HEK293 (cell line): ENCODE results near the gene SLC36A1.

ENCODE experiments used
- CTCF ChIA-PET: fragments of 350-600 bp; formaldehyde crosslinking; extraction: SDS; loops from one replicate; lab custom pipeline; 2021; ENCODE audit warnings: antibody characterized with exemption; lab: Yijun Ruan, JAX
- POLR2A ChIA-PET: fragments of 300-600 bp; formaldehyde crosslinking; extraction: SDS; loops from one replicate; lab custom pipeline; 2020; ENCODE audit warnings: antibody characterized with exemption, inconsistent platforms; lab: Yijun Ruan, JAX
- H3K27ac ChIP-seq: fragments of 200-500 bp; sonication (Bioruptor generic); 2 replicates; pipeline ENCODE4 v1.5.1; 2014; ENCODE audit warnings: low read depth, low read length, control low read depth, inconsistent platforms; ENCODE audit errors: extremely low read depth
- H3K36me3 ChIP-seq, 2 experiments: fragments of 200-500 bp in 1 of 2; sonication (Bioruptor generic) in 1 of 2; 1 replicate in 1 of 2; 2 replicates in 1 of 2; pipeline ENCODE4 v1.5.1; 2014 to 2017; ENCODE audit warnings: inconsistent platforms in 2 of 2, low read length in 2 of 2; ENCODE audit not compliant: control insufficient read depth in 2 of 2, insufficient read depth in 1 of 2
- H3K4me1 ChIP-seq: fragments of 200-500 bp; sonication (Bioruptor generic); 2 replicates; pipeline ENCODE4 v1.5.1; 2014; ENCODE audit warnings: mild to moderate bottlenecking, low read length, inconsistent platforms; ENCODE audit not compliant: control insufficient read depth, insufficient read depth
- H3K4me3 ChIP-seq: 2 replicates; pipeline ENCODE4 v1.5.1; 2011; ENCODE audit warnings: low read depth, mild to moderate bottlenecking, control low read depth, low read length, moderate library complexity
- H3K9me3 ChIP-seq: fragments of 200-500 bp; sonication (Bioruptor generic); 2 replicates; pipeline ENCODE4 v1.5.1; 2014; ENCODE audit warnings: low read depth, low read length, inconsistent platforms; ENCODE audit not compliant: control insufficient read depth, insufficient read depth
- HOXA7 ChIP-seq: sonication (generic); formaldehyde crosslinking; IDR thresholded peaks from 2 replicates; pipeline ENCODE4 v1.8.1; 2022; ENCODE audit warnings: missing genetic modification reagents, borderline replicate concordance
- HOXD13 ChIP-seq: sonication (generic); formaldehyde crosslinking; IDR thresholded peaks from 2 replicates; pipeline ENCODE4 v1.8.0; 2022; ENCODE audit warnings: missing genetic modification reagents, borderline replicate concordance
- KLF8 ChIP-seq: fragments of 450-650 bp; formaldehyde crosslinking; IDR thresholded peaks from 2 replicates; pipeline ENCODE4 v1.5.1; 2016; ENCODE audit warnings: missing biosample characterization, missing genetic modification characterization
- MZF1 ChIP-seq: fragments of 450-650 bp; formaldehyde crosslinking; IDR thresholded peaks from 2 replicates; pipeline ENCODE4 v1.5.1; 2017; ENCODE audit warnings: missing biosample characterization, missing genetic modification characterization, borderline replicate concordance
- OSR2 ChIP-seq: fragments of 450-650 bp; formaldehyde crosslinking; IDR thresholded peaks from 2 replicates; pipeline ENCODE4 v1.5.1; 2016; ENCODE audit warnings: missing biosample characterization, missing genetic modification characterization
- PRDM1 ChIP-seq: fragments of 450-650 bp; formaldehyde crosslinking; IDR thresholded peaks from 2 replicates; pipeline ENCODE4; 2016; ENCODE audit warnings: missing biosample characterization, missing genetic modification characterization
- SETDB1 ChIP-seq: IDR thresholded peaks from one replicate; pipeline ENCODE4 v1.6.1; 2017; ENCODE audit warnings: mild to moderate bottlenecking, low read length, moderate library complexity, mixed read lengths; ENCODE audit not compliant: insufficient read length
- ZBTB21 ChIP-seq: fragments of 450-650 bp; formaldehyde crosslinking; IDR thresholded peaks from 2 replicates; pipeline ENCODE4 v1.5.1; 2017; ENCODE audit warnings: missing biosample characterization, missing genetic modification characterization
- ZBTB44 ChIP-seq: fragments of 450-650 bp; IDR thresholded peaks from 2 replicates; pipeline ENCODE4 v1.5.1; 2018; ENCODE audit warnings: missing biosample characterization, mild to moderate bottlenecking, missing genetic modification characterization
- ZEB2 ChIP-seq: fragments of 450-650 bp; formaldehyde crosslinking; IDR thresholded peaks from 2 replicates; pipeline ENCODE4 v1.5.1; 2016; ENCODE audit warnings: missing biosample characterization, missing genetic modification characterization
- ZNF175 ChIP-seq: fragments of 450-650 bp; formaldehyde crosslinking; IDR thresholded peaks from 2 replicates; pipeline ENCODE4 v1.5.1; 2016; ENCODE audit warnings: missing biosample characterization, missing genetic modification characterization
- ZNF18 ChIP-seq: fragments of 450-650 bp; formaldehyde crosslinking; IDR thresholded peaks from 2 replicates; pipeline ENCODE4 v1.5.1; 2016; ENCODE audit warnings: missing biosample characterization, missing genetic modification characterization
- ZNF214 ChIP-seq: fragments of 450-650 bp; formaldehyde crosslinking; IDR thresholded peaks from 2 replicates; pipeline ENCODE4 v1.5.1; 2017; ENCODE audit warnings: missing biosample characterization, mild to moderate bottlenecking, missing genetic modification characterization, borderline replicate concordance
- ZNF274 ChIP-seq, 2 experiments: fragments of 200-500 bp in 1 of 2; fragments of 450-650 bp in 1 of 2; sonication (Bioruptor generic) in 1 of 2; formaldehyde crosslinking in 1 of 2; IDR thresholded peaks; 2 replicates each; pipeline versions ENCODE4 v1.5.1 to v1.6.1; 2014 to 2016; ENCODE audit warnings: borderline replicate concordance in 1 of 2, inconsistent platforms in 1 of 2, low read length in 1 of 2, missing biosample characterization in 1 of 2, missing genetic modification characterization in 1 of 2
- ZNF37A ChIP-seq: fragments of 450-650 bp; IDR thresholded peaks from 2 replicates; pipeline ENCODE4 v1.5.1; 2018; ENCODE audit warnings: missing biosample characterization, missing genetic modification characterization
- ZNF416 ChIP-seq: fragments of 450-650 bp; formaldehyde crosslinking; IDR thresholded peaks from 2 replicates; pipeline ENCODE4 v1.5.1; 2016; ENCODE audit warnings: missing biosample characterization, missing genetic modification characterization
- ZNF423 ChIP-seq: fragments of 450-650 bp; formaldehyde crosslinking; IDR thresholded peaks from 2 replicates; pipeline ENCODE4 v1.5.1; 2016; ENCODE audit warnings: missing biosample characterization, missing genetic modification characterization
- ZNF426 ChIP-seq: fragments of 450-650 bp; formaldehyde crosslinking; IDR thresholded peaks from 2 replicates; pipeline ENCODE4 v1.5.1; 2017; ENCODE audit warnings: missing biosample characterization, missing genetic modification characterization, mild to moderate bottlenecking, inconsistent platforms, moderate library complexity
- ZNF600 ChIP-seq: fragments of 450-650 bp; formaldehyde crosslinking; IDR thresholded peaks from 2 replicates; pipeline ENCODE4 v1.5.1; 2016; ENCODE audit warnings: missing biosample characterization, missing genetic modification characterization
- ZNF626 ChIP-seq: fragments of 450-650 bp; sonication (Bioruptor Pico); formaldehyde crosslinking; IDR thresholded peaks from 2 replicates; pipeline ENCODE4 v1.5.1; 2018; ENCODE audit warnings: missing biosample characterization, missing genetic modification characterization, inconsistent platforms
- ZNF776 ChIP-seq: fragments of 450-650 bp; formaldehyde crosslinking; IDR thresholded peaks from 2 replicates; pipeline ENCODE4 v1.5.0; 2017; ENCODE audit warnings: missing biosample characterization, missing genetic modification characterization, borderline replicate concordance
- ZNF837 ChIP-seq: fragments of 450-650 bp; formaldehyde crosslinking; IDR thresholded peaks from 2 replicates; pipeline ENCODE4 v1.5.1; 2016; ENCODE audit warnings: missing biosample characterization, missing genetic modification characterization
- ZSCAN4 ChIP-seq: fragments of 450-650 bp; formaldehyde crosslinking; IDR thresholded peaks from 2 replicates; pipeline ENCODE4 v1.5.1; 2017; ENCODE audit warnings: missing biosample characterization, missing genetic modification characterization
- TF ChIP-seq, protein P1 (sequence below): fragments of 450-650 bp; formaldehyde crosslinking; IDR thresholded peaks from 2 replicates; pipeline ENCODE4 v1.5.1; 2016; ENCODE audit warnings: missing biosample characterization, missing genetic modification characterization, low read depth
- TF ChIP-seq, protein P2 (sequence below): fragments of 450-650 bp; formaldehyde crosslinking; IDR thresholded peaks from 2 replicates; pipeline ENCODE4 v1.5.1; 2016; ENCODE audit warnings: missing biosample characterization, missing genetic modification characterization

Gene SLC36A1

GRCh38 chr5:151528996-151529395 lies 81.6 kb downstream of the SLC36A1 start:
- POLR2A ChIA-PET = no interaction called here
- H3K9me3 ChIP-seq = no peaks in the 10 kb centered on the region
- CTCF ChIA-PET = interaction anchor here (0.6 to 1.3 kb wide), 4 partner anchors 9 to 123 kb away, joined by 3 to 4 read pairs (median 3); no protein-coding TSS in a partner anchor
- H3K4me3 ChIP-seq = no peak overlapping the region
- H3K36me3 ChIP-seq = no peaks in the 10 kb centered on the region
- TF ChIP-seq HOXA7 (CRISPR knock-in tag) (no peak), ZNF416 (tag by site-specific recombination) (no peak), ZNF600 (tag by site-specific recombination) (no peak), ZNF18 (tag by site-specific recombination) (no peak), OSR2 (tag by site-specific recombination) (no peak), KLF8 (tag by site-specific recombination) (no peak), HOXD13 (no peak), SETDB1 (no peak), ZBTB21 (tag by site-specific recombination) (no peak), ZNF37A (tag by site-specific recombination) (no peak), ZNF626 (tag by site-specific recombination) (no peak), ZNF214 (tag by site-specific recombination) (no peak), ZNF175 (tag by site-specific recombination) (no peak), ZNF837 (tag by site-specific recombination) (no peak), ZEB2 (no peak), ZNF423 (no peak)
- TF ChIP-seq, protein P1, sequence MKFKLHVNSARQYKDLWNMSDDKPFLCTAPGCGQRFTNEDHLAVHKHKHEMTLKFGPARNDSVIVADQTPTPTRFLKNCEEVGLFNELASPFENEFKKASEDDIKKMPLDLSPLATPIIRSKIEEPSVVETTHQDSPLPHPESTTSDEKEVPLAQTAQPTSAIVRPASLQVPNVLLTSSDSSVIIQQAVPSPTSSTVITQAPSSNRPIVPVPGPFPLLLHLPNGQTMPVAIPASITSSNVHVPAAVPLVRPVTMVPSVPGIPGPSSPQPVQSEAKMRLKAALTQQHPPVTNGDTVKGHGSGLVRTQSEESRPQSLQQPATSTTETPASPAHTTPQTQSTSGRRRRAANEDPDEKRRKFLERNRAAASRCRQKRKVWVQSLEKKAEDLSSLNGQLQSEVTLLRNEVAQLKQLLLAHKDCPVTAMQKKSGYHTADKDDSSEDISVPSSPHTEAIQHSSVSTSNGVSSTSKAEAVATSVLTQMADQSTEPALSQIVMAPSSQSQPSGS (tag by site-specific recombination) = no peak
- TF ChIP-seq, protein P2, sequence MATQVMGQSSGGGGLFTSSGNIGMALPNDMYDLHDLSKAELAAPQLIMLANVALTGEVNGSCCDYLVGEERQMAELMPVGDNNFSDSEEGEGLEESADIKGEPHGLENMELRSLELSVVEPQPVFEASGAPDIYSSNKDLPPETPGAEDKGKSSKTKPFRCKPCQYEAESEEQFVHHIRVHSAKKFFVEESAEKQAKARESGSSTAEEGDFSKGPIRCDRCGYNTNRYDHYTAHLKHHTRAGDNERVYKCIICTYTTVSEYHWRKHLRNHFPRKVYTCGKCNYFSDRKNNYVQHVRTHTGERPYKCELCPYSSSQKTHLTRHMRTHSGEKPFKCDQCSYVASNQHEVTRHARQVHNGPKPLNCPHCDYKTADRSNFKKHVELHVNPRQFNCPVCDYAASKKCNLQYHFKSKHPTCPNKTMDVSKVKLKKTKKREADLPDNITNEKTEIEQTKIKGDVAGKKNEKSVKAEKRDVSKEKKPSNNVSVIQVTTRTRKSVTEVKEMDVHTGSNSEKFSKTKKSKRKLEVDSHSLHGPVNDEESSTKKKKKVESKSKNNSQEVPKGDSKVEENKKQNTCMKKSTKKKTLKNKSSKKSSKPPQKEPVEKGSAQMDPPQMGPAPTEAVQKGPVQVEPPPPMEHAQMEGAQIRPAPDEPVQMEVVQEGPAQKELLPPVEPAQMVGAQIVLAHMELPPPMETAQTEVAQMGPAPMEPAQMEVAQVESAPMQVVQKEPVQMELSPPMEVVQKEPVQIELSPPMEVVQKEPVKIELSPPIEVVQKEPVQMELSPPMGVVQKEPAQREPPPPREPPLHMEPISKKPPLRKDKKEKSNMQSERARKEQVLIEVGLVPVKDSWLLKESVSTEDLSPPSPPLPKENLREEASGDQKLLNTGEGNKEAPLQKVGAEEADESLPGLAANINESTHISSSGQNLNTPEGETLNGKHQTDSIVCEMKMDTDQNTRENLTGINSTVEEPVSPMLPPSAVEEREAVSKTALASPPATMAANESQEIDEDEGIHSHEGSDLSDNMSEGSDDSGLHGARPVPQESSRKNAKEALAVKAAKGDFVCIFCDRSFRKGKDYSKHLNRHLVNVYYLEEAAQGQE (tag by site-specific recombination) = no peak
- no peak overlapping the region for H3K27ac ChIP-seq
- H3K4me1 ChIP-seq = no peaks in the 10 kb centered on the region

- Histone ChIP-seq H3K36me3 (no peaks in the 10 kb centered on the region), H3K4me1 (no peaks in the 10 kb centered on the region), H3K4me3 (no peak overlapping the region), H3K27ac (no peak overlapping the region), H3K9me3 (no peaks in the 10 kb centered on the region)
- ChIA-PET POLR2A (no interaction called here), CTCF (interaction anchor here (2.1 kb wide), 1 partner anchor 8 kb away, joined by 11 read pairs; no protein-coding TSS in a partner anchor)
- TF ChIP-seq MZF1 (tag by site-specific recombination) (no peak), PRDM1 (tag by site-specific recombination) (no peak), ZBTB44 (tag by site-specific recombination) (no peak), ZNF426 (tag by site-specific recombination) (no peak), ZSCAN4 (tag by site-specific recombination) (no peak), ZNF776 (no peak), ZNF274 (IDR thresholded peaks at IDR 0.05; ENCODE audit: low read length) (no peak), ZNF274 (tag by site-specific recombination; IDR thresholded peaks at IDR 0.05; ENCODE audit: borderline replicate concordance) (no peak), ZNF423 (no peak)
- TF ChIP-seq, protein P1 (tag by site-specific recombination) = no peak
These were observed 84.2 kb downstream of the SLC36A1 start for GRCh38 chr5:151531581-151531980.
